A673 (cell line): ENCODE data around the gene ATP1B2.

Experiments used
- CTCF ChIP-seq: fragments of 300-800, 200-600 bp; sonication (generic); conservative IDR thresholded peaks from 2 replicates; pipeline ENCODE4 v1.5.1; 2017; ENCODE audit warnings: low read depth, mild to moderate bottlenecking, antibody characterized with exemption, low read length, moderate library complexity, mixed read lengths
- EZH2 ChIP-seq: fragments of 200-600 bp; sonication (generic); IDR thresholded peaks from 2 replicates; pipeline ENCODE4 v1.6.1; 2017; ENCODE audit warnings: borderline replicate concordance, low read depth, mild to moderate bottlenecking, mixed read lengths, antibody characterized with exemption, low read length; ENCODE audit not compliant: poor library complexity, severe bottlenecking

GRCh38 chr17:7650509-7651096 is at the start of gene ATP1B2:
- TF ChIP-seq EZH2 (no peak), CTCF (no peak)
